ENCODE measurements around the gene FJX1.

Gene FJX1

DNA sequence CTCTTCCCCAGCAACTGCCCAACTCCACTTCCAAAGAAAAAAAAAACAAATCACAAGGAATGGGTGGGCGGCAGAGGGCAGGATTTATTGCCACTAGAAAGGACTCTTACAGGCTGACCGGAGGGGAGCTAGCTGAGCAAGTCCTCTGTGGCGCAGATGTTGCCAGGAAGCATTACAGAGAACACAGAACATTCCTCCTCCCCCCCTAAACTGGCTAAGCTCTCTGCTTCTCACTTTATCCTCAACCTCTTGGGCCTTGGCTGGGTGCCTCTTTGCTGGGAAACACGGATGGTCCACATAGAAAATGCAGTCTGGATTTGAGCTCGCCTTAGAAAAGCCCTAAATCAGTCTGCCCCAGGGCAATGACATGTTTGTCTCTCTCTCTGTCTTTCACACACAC lies 12.6 kb upstream of the FJX1 start:
- in situ Hi-C loops (cut with HindIII; ENCODE audit: low sequenced_read_pairs): loop anchor here (25.0 kb wide), 1 partner anchor 657 kb away; no protein-coding TSS in a partner anchor

DNA sequence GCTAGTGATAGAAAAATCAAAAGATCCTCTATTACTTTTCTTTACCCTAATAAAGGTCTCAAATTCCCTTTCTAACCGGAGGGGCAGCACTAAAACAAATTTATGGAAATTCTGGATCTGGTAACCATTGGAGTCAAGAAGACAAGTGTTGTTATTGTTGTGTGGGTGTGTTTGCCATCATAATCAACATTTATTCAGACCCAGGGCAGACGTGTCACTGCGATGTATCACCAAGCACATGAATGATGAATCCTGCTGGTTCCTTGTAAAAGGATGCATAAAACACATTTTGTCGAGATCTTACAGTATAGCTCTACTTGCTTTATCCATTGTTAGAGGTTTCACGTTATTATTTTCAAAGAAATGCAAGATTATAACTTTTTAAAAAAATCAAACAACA lies 12.1 kb upstream of the FJX1 start:
- in situ Hi-C loops (cut with HindIII; ENCODE audit: low sequenced_read_pairs): loop anchor here (25.0 kb wide), 1 partner anchor 656 kb away; no protein-coding TSS in a partner anchor

DNA sequence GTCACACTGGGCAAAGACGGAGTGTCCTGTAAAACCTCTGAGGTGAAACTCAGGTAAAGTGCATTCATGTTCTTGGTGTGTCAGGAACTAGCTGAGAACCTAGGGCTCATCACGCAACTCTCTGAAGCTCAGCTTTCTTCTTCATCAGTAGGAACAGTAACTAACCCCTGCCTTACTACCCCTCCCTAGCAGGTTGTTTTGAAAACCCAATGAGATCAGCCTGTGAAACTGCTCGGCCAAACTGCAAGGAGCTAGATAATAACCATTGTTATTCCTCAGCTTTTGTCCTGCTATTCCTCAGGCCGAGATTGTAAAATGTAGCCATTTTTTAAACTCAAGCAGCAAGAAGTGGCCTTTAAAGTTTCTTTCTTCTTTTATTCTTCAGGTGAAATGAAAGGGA lies 9.8 kb upstream of the FJX1 start:
- in situ Hi-C loops (cut with HindIII; ENCODE audit: low sequenced_read_pairs): loop anchor here (25.0 kb wide), 1 partner anchor 654 kb away; no protein-coding TSS in a partner anchor

DNA sequence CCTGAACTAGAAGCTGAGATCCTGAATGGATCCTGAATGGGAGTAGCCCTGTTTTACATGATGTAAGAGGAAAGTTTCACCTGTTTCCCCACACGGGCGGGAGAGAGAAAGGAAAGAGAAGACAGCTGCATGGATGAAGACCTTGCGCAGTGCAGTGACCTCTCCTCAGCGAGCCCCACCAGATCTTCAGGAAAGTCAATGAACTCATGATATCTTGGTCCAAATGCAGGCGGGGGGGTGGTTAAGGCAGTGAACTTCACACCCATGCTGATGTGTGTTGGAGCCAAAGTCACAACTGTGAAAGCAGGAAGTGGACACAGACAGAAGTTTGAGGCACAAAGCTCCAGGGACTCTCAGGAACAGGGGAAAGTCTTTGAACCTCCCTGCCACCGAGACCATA lies 8.6 kb upstream of the FJX1 start:
- in situ Hi-C loops (cut with HindIII; ENCODE audit: low sequenced_read_pairs): loop anchor here (25.0 kb wide), 1 partner anchor 653 kb away; no protein-coding TSS in a partner anchor

DNA sequence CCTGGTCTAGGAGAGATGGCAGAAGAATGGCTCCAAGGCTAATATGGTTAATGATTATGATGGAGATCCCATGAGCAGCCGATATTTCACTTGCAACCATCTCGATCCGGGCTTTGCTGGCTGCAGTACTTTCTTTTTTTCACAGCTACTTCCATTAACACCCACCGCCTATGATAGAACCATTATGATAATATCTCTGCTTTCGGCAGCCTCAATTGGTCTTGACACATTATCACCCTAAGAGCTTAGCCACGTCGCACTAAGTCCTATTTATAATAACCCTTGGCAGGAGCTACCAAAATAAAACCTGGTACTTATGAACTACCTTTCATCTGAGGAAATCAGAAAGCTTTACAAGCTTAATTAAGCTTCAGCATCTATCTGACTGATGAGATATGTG lies 7.6 kb upstream of the FJX1 start:
- in situ Hi-C loops (cut with HindIII; ENCODE audit: low sequenced_read_pairs): loop anchor here (25.0 kb wide), 1 partner anchor 652 kb away; no protein-coding TSS in a partner anchor

DNA sequence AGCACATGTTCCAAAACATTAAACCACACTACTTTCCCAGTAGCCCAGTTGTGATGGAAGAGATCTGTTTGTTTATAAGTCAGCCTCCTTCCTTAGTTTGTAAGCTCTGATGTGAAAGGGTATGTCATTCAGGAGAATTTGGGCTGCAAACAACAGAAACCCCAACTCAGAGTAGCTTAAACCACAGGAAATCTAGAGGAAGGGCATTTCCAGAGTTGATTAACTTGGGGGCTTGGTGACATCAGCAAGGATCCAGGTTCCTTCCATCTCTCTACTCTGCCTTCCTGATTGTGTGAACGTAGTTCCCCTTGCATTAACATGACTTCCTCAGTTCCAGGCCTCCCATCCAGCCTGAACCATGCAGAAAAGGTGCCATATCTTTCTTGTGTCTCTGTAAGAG lies 6.5 kb upstream of the FJX1 start:
- in situ Hi-C loops (cut with HindIII; ENCODE audit: low sequenced_read_pairs): loop anchor here (25.0 kb wide), 1 partner anchor 651 kb away; no protein-coding TSS in a partner anchor

DNA sequence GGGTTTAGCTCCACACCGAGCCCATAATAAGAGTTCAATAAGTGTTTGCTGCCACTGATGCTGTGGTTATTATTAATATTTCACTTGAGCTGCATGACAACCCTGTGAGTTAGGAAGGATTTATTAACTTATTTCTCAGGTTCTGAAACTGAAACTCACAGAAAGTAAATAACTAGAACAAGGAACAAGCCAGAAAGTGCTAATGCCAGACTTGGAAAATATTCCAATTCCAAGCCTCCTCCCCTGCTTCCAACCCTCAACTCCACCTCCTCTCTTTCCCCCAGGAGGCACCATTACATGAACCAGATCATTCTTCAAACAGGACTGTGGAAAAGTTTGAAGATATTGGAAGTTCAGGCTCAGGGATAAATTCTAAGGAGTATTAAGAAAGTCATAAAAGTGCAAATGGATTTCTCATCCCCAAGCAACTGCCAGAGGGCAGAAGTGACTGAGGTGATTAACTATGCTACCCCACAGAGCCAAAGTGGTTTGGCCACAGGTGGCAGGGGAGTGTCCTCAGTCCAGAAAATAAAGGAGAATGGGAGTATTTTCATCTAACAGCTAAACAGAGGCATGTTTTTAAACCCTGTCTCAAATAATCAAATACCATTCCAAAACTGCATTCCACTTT lies 3.2 kb upstream of the FJX1 start:
- in situ Hi-C loops (cut with HindIII; ENCODE audit: low sequenced_read_pairs): loop anchor here (25.0 kb wide), 1 partner anchor 647 kb away; no protein-coding TSS in a partner anchor

DNA sequence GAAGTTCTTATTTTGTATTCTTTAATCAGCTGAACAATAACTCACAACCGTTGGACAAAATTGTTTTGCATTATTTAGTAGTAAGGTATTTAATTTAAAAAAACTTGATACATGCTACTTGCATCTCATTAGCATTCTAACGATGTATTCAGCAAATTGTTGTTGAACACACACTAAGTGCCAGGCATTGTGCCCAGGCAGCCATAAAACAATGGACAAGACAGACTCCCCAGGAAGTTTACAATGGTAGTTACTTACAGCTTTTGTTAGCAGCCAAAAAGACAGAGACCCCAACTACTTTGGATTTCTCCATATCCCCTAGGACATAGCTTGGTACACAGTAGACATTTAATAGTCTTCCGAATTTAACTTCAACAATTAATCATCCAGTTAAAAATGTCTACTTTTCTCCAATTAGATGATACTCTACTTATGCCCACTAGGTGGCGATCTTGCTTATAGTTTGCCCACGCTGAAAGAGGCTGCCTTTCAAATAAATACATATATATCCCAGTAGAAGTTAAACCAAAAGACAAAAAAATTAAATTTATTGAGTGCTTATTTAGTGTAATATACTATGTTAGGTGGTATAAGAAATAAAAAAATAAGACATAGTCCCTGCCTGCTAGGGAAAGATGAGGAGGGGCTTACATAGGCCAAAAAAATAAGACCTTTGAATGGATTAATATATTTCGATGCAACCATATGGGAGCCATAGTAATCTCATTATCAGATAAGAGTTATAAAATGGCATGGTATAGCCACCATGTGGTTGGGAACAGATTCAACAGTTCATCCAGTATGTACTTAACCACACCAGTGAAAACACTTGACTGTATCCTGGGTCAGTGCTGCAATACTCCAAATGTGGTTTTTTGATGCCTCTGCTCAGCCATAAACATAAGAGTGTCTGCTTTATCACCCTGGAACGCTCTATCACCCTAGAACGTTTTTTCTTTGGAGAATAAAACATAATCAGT lies 2.0 kb upstream of the FJX1 start:
- in situ Hi-C loops (cut with HindIII; ENCODE audit: low sequenced_read_pairs): loop anchor here (25.0 kb wide), 1 partner anchor 646 kb away; no protein-coding TSS in a partner anchor

DNA sequence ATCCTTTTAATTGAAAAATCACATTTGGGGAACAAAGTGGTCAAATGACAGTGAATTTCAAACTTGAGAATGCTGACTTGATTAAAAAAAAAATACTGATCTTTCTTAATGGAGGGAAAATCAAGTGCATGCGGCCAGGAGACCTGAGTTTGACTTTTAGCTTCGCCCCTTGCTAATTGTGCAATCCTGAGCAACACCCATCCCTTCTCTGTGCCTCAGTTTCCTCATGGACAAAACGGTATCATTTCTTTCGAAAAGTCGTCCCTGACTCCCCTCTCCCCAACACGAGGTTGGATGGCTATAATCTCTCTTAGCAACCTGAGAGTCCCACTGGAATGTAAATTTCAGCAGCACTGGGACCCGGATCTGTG lies 959 bp upstream of the FJX1 start:
- in situ Hi-C loops (cut with HindIII; ENCODE audit: low sequenced_read_pairs): loop anchor here (25.0 kb wide), 1 partner anchor 645 kb away; no protein-coding TSS in a partner anchor

DNA sequence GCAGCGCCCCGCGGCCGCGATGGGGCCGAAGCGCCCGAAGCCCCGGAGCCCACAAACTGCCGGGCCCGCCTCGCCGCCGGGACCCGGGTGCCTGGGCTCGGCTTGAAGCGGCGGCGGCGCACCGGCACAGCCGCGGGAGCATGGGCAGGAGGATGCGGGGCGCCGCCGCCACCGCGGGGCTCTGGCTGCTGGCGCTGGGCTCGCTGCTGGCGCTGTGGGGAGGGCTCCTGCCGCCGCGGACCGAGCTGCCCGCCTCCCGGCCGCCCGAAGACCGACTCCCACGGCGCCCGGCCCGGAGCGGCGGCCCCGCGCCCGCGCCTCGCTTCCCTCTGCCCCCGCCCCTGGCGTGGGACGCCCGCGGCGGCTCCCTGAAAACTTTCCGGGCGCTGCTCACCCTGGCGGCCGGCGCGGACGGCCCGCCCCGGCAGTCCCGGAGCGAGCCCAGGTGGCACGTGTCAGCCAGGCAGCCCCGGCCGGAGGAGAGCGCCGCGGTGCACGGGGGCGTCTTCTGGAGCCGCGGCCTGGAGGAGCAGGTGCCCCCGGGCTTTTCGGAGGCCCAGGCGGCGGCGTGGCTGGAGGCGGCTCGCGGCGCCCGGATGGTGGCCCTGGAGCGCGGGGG lies 346 bp downstream of the FJX1 start:
- in situ Hi-C loops (cut with HindIII; ENCODE audit: low sequenced_read_pairs): loop anchor here (25.0 kb wide), 1 partner anchor 644 kb away; no protein-coding TSS in a partner anchor

DNA sequence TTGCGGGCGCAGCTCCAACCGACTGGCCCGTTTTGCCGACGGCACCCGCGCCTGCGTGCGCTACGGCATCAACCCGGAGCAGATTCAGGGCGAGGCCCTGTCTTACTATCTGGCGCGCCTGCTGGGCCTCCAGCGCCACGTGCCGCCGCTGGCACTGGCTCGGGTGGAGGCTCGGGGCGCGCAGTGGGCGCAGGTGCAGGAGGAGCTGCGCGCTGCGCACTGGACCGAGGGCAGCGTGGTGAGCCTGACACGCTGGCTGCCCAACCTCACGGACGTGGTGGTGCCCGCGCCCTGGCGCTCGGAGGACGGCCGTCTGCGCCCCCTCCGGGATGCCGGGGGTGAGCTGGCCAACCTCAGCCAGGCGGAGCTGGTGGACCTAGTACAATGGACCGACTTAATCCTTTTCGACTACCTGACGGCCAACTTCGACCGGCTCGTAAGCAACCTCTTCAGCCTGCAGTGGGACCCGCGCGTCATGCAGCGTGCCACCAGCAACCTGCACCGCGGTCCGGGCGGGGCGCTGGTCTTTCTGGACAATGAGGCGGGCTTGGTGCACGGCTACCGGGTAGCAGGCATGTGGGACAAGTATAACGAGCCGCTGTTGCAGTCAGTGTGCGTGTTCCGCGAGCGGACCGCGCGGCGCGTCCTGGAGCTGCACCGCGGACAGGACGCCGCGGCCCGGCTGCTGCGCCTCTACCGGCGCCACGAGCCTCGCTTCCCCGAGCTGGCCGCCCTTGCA lies 1.0 kb downstream of the FJX1 start:
- in situ Hi-C loops (cut with HindIII; ENCODE audit: low sequenced_read_pairs): loop anchor here (25.0 kb wide), 1 partner anchor 643 kb away; no protein-coding TSS in a partner anchor

DNA sequence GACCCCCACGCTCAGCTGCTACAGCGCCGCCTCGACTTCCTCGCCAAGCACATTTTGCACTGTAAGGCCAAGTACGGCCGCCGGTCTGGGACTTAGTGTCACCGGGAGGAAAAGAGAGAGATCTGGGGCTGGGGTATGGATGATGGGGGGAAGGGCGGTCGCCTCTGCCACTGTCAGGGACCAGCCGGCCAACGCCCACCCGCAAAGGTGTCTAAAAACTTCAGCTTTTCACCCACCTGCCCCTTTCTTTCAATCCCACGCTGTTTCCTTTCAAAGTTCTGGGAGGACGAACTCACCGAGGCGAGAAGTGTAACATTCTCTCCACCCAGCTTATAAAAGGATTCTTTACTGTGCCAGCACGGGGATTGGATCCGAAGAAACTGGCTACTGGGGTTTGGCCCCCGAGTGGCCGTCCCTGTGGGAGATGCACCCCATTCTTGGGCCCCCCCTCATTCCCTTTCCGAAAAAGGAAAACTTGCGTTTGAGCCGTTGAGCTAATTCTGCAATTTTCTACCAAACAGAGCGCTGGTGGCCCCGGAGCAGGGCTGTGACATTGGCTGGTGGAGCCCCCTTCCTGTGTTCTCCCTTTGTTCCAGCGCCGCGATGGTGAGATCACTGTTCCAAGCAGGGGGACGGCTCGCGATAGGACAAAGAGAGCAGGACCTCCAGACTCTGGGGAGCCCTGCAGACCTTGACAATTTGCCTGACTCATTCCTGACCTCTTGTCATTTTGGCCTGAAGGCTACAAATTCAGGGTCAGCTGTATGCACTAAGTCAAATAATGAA lies 1.8 kb downstream of the FJX1 start:
- in situ Hi-C loops (cut with HindIII; ENCODE audit: low sequenced_read_pairs): loop anchor here (10.0 to 25.0 kb wide), 2 partner anchors 185 to 642 kb away; no protein-coding TSS in a partner anchor

DNA sequence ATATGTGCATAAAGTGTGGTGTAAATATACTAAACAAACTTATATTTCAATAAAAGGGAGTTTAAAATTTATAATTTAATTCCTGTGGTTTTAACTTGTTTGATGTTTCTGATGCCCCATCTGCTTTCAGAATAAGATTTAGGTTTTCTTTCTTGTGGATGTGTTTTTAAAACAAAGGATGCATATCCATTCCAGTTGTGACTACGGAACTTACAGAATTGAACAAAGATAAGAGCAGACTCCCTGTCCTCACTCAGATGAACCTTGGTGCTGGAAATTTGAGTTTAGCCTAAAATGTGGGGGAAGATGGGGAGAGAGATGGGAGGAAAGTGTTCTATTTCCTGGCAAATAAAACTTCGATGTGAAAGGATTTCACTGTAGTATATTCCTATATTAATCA lies 2.5 kb downstream of the FJX1 start:
- in situ Hi-C loops (cut with HindIII; ENCODE audit: low sequenced_read_pairs): loop anchor here (10.0 to 25.0 kb wide), 2 partner anchors 184 to 642 kb away; no protein-coding TSS in a partner anchor

DNA sequence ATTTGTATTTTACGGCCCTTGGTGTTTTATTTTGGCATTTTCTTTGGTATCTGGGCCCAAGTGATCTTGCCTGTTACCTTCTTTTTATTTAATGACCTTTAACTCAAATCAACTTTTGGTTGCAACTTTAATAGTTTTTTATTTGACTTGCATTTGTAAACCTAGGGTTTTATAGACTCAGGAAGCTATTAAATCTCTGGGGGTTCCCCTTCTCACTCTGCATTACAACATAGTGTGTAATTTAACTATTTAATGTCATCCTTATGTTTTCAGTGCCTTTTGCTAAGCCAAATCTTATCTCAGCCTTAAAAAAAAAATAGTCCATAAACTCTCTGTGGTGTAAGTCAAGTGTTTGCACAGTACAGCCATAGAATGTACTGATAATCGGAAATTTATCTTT lies 3.4 kb downstream of the FJX1 start:
- in situ Hi-C loops (cut with HindIII; ENCODE audit: low sequenced_read_pairs): loop anchor here (10.0 to 25.0 kb wide), 2 partner anchors 183 to 641 kb away; no protein-coding TSS in a partner anchor

DNA sequence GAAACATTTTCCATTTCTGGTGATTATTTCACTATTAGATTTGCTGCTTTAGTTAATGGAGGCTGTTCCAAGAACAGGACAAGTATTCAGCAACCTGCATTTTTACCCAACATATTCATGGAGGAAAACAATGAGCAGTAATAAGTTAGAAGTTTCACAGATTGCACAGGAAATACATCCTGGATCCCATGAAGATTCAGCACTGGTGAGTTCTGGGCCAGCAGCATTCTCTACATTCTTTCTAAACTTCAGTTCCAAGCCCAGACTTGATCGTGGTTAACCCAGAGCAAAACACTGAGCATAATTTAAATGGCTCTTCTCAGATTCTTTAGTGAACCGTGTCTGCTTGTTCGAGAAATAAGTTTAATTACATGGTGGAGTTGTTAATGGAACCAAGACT lies 3.8 kb downstream of the FJX1 start:
- in situ Hi-C loops (cut with HindIII; ENCODE audit: low sequenced_read_pairs): loop anchor here (10.0 to 25.0 kb wide), 2 partner anchors 183 to 640 kb away; no protein-coding TSS in a partner anchor

DNA sequence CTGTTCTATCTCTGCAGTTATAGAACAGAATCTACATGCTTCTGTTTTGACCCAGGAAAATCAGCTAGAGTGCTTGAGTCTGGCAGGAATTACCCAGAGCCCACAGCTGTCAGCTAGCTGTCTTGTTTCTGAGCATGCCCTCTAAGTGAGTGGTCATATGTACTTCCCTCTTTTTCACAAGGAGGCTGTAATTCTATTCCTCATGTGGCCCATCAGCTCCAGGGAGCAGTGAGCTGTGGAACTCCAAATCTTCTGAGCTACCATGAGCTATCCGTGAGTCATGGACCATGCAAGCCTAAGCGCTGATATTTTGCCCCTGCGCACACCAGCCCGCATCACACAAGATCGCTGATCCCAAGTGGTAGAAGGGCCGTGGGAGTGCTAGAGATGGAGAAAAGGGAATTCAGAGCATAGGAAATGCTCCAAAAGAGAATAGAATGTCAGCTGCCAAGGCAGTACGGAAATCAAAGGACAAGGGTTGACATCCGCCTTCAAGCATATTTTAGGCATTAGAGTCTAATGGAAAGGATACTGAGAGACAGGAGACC lies 5.4 kb downstream of the FJX1 start:
- in situ Hi-C loops (cut with HindIII; ENCODE audit: low sequenced_read_pairs): loop anchor here (10.0 to 25.0 kb wide), 2 partner anchors 181 to 639 kb away; no protein-coding TSS in a partner anchor

DNA sequence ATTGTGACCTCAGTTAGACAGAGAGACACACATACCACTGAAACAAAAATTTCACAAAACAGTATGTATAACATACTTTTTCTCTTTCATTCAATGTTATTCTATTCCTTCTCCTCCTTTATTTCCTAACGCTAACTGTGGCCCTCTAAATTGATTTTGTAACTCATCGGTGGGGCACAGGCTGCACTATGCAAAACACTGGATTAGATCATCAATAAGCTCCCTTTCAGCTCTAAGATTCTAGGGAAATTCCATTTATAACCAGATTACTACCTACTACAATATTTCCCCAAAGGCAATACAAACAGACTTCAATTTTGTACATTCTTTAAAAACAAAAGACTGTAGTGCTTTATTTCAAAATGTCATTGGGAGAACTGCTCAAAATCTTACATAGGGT lies 6.1 kb downstream of the FJX1 start:
- in situ Hi-C loops (cut with HindIII; ENCODE audit: low sequenced_read_pairs): loop anchor here (10.0 to 25.0 kb wide), 2 partner anchors 180 to 638 kb away; no protein-coding TSS in a partner anchor

DNA sequence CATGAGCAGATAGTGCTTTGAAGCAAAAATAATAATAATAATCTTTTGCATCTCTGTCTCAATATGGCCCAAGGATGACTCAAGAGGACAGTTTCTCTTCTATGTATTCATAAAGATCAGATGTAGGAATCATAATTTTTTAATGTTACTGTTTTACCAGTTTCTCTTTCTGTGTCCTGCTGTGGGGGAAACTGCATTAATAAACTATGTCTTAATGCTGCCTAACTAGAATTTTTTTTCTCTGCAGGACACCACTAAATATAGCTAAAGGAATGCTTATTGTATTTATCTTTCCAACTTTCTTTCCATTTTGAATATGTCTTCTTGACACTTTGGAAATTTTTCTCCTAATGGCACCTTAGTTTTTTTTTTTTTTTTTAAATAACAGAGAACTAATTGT lies 6.5 kb downstream of the FJX1 start:
- in situ Hi-C loops (cut with HindIII; ENCODE audit: low sequenced_read_pairs): loop anchor here (10.0 to 25.0 kb wide), 2 partner anchors 180 to 638 kb away; no protein-coding TSS in a partner anchor
